HepG2 (cell line): Measurements from ENCODE around the gene PSMC4. TPM values are rescaled to one million over a fixed set of nuclear protein-coding genes. Genes with fewer than 3 reads are reported as not detected.
A peak's percentile ranks its signal among the peaks of the same experiment; 100 is the strongest.

Source experiments
- REST ChIP-seq, 2 experiments: IDR thresholded peaks; 2 replicates each; pipeline ENCODE4 v1.6.1; 2011 to 2012; ENCODE audit warnings: low read length in 2 of 2, borderline replicate concordance in 1 of 2, low read depth in 1 of 2, mild to moderate bottlenecking in 1 of 2, moderate library complexity in 1 of 2
- SALL2 ChIP-seq: sonication (generic); formaldehyde crosslinking; IDR thresholded peaks from 2 replicates; pipeline ENCODE4 v1.8.1; 2023; ENCODE audit warnings: mild to moderate bottlenecking, missing genetic modification reagents, inconsistent platforms
- TBP ChIP-seq: sonication (generic); formaldehyde crosslinking; IDR thresholded peaks from 2 replicates; pipeline ENCODE4 v1.5.0; 2020; ENCODE audit warnings: missing genetic modification reagents
- USF2 ChIP-seq, 2 experiments: sonication (generic) in 1 of 2; formaldehyde crosslinking in 1 of 2; IDR thresholded peaks; 2 replicates each; pipeline versions ENCODE4 v1.5.1 to v1.6.1; 2011 to 2020; ENCODE audit warnings: borderline replicate concordance in 1 of 2, low read depth in 1 of 2, low read length in 1 of 2, mild to moderate bottlenecking in 1 of 2, missing genetic modification reagents in 1 of 2, moderate library complexity in 1 of 2
- ZFP36L2 ChIP-seq: sonication (generic); formaldehyde crosslinking; IDR thresholded peaks from 2 replicates; pipeline ENCODE4 v1.4.0; 2020; ENCODE audit warnings: missing genetic modification reagents
- ZMYM4 ChIP-seq: sonication (generic); formaldehyde crosslinking; IDR thresholded peaks from 2 replicates; pipeline ENCODE4 v1.8.1; 2023; ENCODE audit warnings: mild to moderate bottlenecking, missing genetic modification reagents
- ZNF20 ChIP-seq: sonication (generic); formaldehyde crosslinking; IDR thresholded peaks from 2 replicates; pipeline ENCODE4 v1.4.0; 2020; ENCODE audit warnings: mild to moderate bottlenecking, moderate library complexity, missing genetic modification reagents
- ZNF3 ChIP-seq: IDR thresholded peaks from 2 replicates; pipeline ENCODE4 v1.7.0; 2017; ENCODE audit warnings: inconsistent platforms
- ZSCAN22 ChIP-seq: sonication (generic); formaldehyde crosslinking; IDR thresholded peaks from 2 replicates; pipeline ENCODE4 v1.4.0; 2020; ENCODE audit warnings: mild to moderate bottlenecking, missing genetic modification reagents
- polyA plus RNA-seq, 8 experiments: library from polyadenylated mRNA; depleted of rRNA in 3 of 8; stranded (reverse) in 7 of 8; unstranded in 1 of 8; fragments of >200 nt; fragmentation: Illumina TruSeq in 4 of 8; extraction: Trizol in 4 of 8; gene quantifications; 2 replicates each; pipeline versions ENCODE4 v1.2.1 to v1.2.3, GENCODE V29; 2011 to 2016; ENCODE audit warnings: low read depth in 4 of 8, missing spikeins in 1 of 8, mixed read lengths in 1 of 8; ENCODE audit not compliant: insufficient read depth in 1 of 8
- total RNA-seq, 5 experiments: library from RNA; depleted of rRNA; stranded (reverse); fragments of >200 nt; fragmentation: Illumina TruSeq; extraction: Trizol; gene quantifications; 2 replicates each; pipeline ENCODE4 v1.2.3, GENCODE V29; 2016; ENCODE audit warnings: low read depth in 1 of 5
- TF ChIP-seq, protein P1 (sequence below): sonication (generic); formaldehyde crosslinking; IDR thresholded peaks from 2 replicates; pipeline ENCODE4 v1.4.0; 2020; ENCODE audit warnings: missing genetic modification reagents
- TF ChIP-seq, protein P2 (sequence below): sonication (generic); formaldehyde crosslinking; conservative IDR thresholded peaks from 2 replicates; pipeline ENCODE4 v1.4.0; 2020; ENCODE audit warnings: missing genetic modification reagents
- TF ChIP-seq, protein P3 (sequence below): sonication (generic); formaldehyde crosslinking; IDR thresholded peaks from 2 replicates; pipeline ENCODE4 v1.4.0; 2020; ENCODE audit warnings: mild to moderate bottlenecking, missing genetic modification reagents

The PSMC4 gene
- total and polyA plus RNA-seq, 2 of the 13 experiments (the other 11 are each of a cell fraction or from before 2014, with no cell fraction given) = 49.9 to 160 TPM

- TF ChIP-seq USF2 (IDR thresholded peaks at IDR 0.05; ENCODE audit: low read depth, low read length) (no peak), USF2 (CRISPR knock-in tag; IDR thresholded peaks at IDR 0.05; ENCODE audit: borderline replicate concordance) (no peak), TBP (CRISPR knock-in tag) (no peak), ZSCAN22 (no peak), SALL2 (CRISPR knock-in tag) (peak; percentile 98), ZFP36L2 (CRISPR knock-in tag) (no peak), ZNF20 (no peak), ZMYM4 (CRISPR knock-in tag) (peak; percentile 79), ZNF3 (CRISPR knock-in tag) (no peak), REST (IDR thresholded peaks at IDR 0.05; ENCODE audit: borderline replicate concordance in 1 of 2, low read depth in 1 of 2, low read length in 2 of 2) (peak in 1 of 2 experiments; percentile 59; a peak in 1 of 4 replicates)
- TF ChIP-seq, protein P1, sequence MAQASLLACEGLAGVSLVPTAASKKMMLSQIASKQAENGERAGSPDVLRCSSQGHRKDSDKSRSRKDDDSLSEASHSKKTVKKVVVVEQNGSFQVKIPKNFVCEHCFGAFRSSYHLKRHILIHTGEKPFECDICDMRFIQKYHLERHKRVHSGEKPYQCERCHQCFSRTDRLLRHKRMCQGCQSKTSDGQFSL = 0 out of 2 replicates have a peak, but pooled peaks have one; percentile 38
- TF ChIP-seq, protein P2, sequence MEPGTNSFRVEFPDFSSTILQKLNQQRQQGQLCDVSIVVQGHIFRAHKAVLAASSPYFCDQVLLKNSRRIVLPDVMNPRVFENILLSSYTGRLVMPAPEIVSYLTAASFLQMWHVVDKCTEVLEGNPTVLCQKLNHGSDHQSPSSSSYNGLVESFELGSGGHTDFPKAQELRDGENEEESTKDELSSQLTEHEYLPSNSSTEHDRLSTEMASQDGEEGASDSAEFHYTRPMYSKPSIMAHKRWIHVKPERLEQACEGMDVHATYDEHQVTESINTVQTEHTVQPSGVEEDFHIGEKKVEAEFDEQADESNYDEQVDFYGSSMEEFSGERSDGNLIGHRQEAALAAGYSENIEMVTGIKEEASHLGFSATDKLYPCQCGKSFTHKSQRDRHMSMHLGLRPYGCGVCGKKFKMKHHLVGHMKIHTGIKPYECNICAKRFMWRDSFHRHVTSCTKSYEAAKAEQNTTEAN (CRISPR knock-in tag) = peak; percentile 85
- TF ChIP-seq, protein P3, sequence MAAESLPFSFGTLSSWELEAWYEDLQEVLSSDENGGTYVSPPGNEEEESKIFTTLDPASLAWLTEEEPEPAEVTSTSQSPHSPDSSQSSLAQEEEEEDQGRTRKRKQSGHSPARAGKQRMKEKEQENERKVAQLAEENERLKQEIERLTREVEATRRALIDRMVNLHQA (CRISPR knock-in tag) = no peak
Measured at GRCh38 chr19:39970675-39971379, at the start of gene PSMC4 (continued).
